Stimulated activated CD8-positive, alpha-beta memory T cell treated with anti-CD3 and anti-CD28 coated beads, Interleukin-12 subunit alpha, Interleukin-12 subunit beta, amount 100 ng/mL, for 1 hour (primary cell): ENCODE measurements around the gene ZNF689.
"Not testable (repeated sequence)": the region's sequence is repeated elsewhere in the genome, so short reads cannot be mapped to it uniquely, and the experiment has no call there.

Experiments used
- DNase-seq: peaks from one replicate; pipeline ENCODE4 v3.0.0-alpha.2; 2020; ENCODE audit warnings: low read depth

ZNF689 gene

DNA sequence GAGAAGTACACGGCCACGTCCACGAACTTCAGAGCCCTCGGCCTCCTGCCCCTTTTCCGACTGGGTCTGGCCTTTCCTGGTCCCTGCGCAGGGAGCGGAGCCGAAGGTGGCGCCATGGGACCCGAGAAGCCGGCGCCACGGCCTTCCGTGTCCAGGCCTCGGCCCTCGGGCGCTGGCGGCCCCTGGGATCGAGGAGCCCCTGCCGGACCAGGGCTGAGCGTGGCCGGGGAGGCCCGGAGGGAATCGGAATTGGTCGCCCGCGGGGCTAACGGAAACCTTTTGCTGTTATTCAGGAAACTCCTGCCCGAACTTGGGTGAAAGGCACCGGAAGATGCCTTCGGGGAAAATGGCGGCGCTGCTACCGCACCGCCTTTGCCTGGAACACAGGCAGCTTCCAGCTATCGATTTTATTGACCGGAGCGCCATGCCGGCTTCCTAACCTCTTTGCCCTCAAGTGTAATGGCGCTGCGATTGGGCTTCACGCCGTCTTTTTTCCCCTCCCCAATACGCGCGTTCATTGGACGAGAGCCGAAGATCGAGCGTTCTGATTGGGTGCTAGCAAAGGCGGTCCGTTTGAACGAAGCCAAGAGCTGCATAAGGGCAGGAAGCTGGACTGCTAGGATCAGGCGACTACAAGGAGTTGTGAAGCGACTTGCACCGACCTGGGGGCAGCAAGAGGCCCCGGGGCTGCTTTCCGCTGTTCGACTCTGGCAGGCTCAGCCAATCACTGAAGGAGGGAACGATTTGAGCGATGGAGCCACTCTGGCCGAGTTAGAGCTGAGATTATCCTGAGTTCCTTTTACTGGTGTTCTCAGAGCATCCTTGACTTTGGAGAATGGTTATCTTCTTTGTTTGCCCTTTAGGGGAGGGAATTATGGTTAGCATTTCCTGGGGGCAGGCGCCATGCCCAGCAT is at the start of gene ZNF689:
Gene ZNF689, minus strand, starts transcription at position 464 of the 914 bp plus-strand sequence. Its CDS starts 348 bp downstream, at position 116.
- peak; percentile 91 for DNase-seq

- no peak for DNase-seq
Observed at GRCh38 chr16:30658731-30659506, 48.7 kb upstream of the ZNF689 start.

DNA sequence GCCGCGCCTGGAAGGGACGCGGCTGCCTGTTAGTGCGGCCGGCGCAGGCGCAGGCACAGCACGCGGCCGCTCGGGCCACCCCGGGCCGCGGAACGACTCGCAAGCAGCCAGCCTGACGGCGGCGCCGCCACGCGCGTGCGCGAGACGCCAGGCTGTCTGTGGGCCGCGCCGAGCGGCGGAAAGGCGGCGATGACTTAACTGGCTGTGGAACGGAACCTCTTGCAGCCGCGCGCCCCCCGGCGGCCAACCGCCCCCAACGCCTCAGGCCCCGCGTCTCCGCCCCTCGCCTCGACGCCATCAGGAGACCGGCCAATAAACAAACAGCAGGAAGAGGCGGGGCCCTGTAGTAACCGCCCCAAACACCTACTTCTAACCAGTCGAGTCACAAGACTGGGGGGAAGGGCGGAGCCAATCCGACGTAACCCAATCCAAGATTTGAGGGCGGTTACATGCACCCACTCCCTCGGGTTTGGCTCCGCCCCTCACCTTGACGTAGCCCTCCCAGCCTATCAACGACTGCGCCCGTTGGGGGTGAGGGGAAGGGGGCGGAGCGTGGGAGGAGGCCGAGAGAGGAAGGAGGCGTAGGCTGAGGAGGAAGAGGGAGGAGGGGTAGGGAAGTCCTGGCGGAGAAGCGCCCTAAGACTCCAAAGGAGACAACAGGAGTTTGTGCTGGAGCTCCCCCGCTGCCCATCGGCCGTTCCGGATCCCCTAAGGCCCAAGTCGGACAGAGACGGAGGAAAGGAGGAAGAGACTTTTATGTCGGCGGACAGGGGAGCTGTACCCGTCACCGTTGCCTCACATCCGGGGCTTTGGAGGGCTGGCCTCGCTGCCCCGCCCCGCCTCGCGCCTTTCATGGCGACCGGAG is 47.9 kb upstream of the ZNF689 start, which contains the start of gene FBRS:
Gene FBRS, plus strand, starts transcription at position 566 of the 865 bp plus-strand sequence. CDS start 1,088 bp downstream, outside the sequence.
- DNase-seq: peak; percentile 100

- no peak for DNase-seq
Observed at GRCh38 chr16:30656974-30657865, 47.0 kb upstream of the ZNF689 start.

GRCh38 chr16:30656388-30656787 is 46.2 kb upstream of the ZNF689 start:
- no peak for DNase-seq

DNA sequence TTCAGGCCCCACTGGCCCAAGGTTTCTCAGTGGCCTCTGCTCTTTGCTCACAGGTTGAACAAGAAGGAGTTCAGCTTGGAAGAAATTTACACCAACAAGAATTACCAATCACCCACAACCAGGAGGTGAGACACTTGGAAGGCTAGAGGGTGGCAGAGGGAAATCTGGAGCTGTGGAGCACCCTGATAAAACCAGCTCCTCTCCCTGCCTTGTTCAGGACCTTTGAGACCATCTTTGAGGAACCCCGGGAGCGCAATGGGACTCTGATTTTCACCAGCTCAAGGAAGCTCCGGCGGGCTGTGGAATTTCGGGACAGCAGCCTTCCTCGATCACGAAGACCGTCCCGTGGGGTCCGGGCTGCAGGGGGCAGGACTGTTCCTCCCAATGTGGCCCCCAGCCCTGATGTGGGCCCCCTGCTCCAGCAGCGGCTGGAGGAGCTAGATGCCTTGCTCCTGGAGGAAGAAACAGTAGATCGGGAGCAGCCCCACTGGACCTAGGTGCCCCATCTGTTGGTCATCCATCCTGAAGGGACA is 45.7 kb upstream of the ZNF689 start:
- DNase-seq: no peak

- DNase-seq: no peak
Observed at GRCh38 chr16:30654856-30655255, 44.7 kb upstream of the ZNF689 start.

- no peak for DNase-seq
Observed at GRCh38 chr16:30652718-30653117, 42.5 kb upstream of the ZNF689 start.

DNA sequence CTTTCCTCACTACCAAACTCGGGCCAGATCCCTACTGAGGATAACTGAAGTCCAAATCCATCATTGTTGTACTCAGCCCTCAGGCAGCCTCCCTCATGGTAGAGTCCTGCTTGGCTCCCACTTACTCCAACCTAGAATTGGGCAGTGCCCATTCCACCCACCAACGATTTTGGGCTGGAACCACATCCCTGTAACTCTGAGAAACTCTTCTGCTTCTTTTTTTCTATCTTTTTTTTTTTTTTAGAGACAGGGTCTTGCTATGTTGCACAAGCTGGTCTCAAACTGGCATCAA is 41.8 kb upstream of the ZNF689 start:
- no peak for DNase-seq

DNA sequence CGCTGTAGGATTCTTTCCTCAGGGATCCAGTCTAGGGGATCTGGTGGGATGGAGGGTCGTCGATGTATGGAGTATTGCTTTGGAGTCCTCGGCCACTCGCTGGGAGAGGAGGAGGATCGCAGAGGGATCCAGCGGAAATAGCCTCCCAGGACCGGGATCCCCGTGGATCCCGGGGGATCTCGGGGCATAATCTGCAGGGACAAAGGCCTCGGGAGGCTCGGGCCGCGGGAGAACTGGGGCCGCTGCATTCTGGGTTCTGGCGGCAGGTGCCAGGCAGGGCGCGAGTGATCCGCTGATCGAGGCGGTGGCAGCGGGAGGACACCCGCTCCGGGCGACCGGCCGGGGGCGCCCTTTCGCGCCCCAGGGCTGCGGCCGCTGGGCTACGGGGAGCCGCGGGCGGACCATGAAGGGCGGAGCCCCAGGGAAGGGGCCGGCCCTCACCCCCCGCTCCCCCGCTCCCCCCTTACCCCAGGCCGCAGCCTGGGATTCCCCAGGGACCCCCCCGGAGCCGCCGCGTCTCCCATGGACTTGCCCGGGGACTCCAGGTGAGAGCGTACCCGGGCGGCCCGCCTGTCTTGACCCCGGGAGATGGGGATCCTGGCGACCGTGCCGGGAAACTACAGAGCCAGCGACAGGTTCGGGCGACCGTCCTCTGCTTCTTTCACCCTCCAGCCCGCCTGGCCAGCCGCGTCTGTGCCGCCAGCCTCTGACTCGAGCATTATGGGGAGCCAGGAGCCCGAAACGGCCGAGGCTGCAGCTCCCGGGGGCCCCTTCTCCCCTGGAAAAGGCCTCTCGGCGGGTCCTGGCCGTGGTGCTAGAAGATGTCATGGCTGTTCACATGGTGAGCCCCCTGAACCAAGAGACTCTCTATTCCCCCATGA is 41.2 kb upstream of the ZNF689 start:
- peak; percentile 49 for DNase-seq

DNA sequence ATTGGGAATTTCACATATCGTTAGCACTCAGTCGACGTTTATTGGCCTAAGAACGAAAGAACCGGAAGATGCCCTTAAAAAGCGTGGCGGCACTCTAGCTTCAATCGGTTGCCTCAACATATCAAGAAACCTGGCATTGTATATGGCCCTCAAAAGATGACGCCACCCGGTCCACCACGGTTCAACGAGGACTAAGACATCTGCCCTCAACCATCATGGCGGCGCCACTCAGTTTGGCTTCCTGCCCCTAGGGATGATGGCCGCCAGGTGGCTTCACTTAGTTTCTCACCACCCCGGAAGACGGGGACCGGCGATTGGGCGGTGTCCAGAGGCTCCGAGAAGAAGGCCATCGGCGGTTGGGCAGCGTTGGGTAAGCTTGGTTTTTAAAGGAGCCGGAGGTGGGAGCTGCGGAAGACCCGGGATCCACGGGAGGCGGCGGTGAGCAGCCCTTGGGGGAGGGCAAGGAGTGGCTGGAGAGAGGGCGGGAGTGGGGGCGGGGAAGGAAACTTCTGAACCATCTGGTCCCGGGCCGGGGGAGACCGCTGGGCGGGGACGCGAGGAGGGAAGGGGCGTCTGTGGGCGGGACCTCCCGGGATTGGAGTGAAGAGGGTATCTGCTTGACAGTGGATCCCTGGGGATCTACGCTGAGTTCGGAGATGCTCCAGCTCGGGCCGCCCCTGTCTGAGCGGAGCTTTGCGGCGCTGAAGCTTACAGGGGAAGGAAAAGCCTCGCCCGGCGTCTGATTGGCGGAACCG is 40.4 kb upstream of the ZNF689 start, which contains the start of gene PRR14:
Gene PRR14, plus strand, starts transcription at position 592 of the 755 bp plus-strand sequence. CDS start 686 bp downstream, outside the sequence.
- peak; percentile 96 for DNase-seq

- DNase-seq: no peak
Observed at GRCh38 chr16:30649725-30650368, 39.7 kb upstream of the ZNF689 start.

DNA sequence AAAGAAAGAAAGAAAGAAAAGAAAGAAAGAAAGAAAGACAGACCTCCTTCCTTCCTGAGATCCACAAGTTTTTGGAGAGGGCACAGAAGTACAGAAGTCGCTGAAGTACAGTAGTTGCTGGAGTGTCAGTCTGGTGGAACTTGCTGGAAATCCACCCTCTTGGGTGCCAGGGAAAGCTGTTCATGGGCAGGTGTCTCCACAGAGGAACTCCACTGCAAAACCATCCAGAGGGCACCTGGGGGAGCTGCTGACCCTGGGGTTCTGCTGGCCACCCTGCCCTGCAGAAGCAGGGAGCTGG is 37.0 kb upstream of the ZNF689 start:
- DNase-seq: no peak

DNA sequence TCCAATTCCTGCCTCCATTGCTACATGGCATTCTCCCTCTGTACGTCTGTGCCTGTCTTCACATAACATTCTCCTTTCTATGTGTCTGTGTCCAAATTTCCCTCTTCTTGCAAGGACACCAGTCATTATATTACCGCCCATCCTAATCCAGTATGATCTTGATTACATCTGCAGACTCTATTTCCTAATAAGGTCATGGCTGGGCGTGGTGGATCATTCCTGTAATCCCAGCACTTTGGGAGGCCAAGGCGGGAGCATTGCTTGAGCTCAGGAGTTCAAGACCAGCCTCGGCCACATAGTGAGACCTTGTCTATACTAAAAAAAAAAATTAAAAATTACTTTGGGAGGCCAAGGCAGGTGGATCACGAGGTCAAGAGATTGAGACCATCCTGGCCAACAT is 35.5 kb upstream of the ZNF689 start:
- DNase-seq: no peak

DNA sequence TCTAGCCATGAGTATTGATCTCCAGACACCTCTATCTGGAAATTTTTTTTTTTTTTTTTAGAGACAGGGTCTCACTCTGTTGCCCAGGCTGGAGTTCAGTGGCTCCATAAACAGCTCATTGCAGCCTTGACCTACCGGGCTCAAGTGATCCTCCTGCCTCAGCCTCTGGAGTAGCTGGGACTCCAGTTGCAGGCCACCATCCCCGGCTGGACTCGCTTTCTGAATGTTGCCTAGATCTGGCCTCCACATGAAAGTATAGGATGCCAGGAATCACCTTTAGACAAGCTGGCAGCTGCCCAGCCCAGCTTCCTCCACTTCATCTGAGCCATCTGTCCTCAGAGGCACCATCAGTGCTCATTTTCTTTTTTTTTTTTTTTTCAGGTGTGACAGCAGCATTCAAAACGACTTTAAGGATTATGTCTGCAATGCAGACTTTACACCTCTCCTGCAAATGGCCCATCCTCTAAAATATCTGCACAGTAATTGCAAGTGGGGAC is 34.2 kb upstream of the ZNF689 start:
- DNase-seq: no peak

GRCh38 chr16:30641378-30641982 is 31.3 kb upstream of the ZNF689 start:
- no peak for DNase-seq

DNA sequence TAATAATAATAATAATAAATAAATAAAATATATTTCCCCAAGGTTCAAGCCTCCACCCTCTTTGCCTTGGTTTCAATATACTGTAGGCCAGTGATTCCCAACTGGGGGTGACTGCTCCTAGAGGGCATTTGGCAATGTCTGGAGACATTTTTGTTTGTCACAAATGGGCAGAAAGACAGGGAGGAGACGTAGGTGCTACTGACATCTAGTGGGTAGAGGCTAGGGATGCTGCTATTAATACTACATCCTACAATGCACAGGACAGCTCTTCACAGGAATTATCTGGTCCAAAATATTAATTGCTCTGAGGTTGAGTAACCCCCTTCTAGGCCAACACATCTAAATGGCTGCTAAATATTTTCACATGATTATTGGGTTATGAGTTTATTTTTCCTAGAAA is 27.8 kb upstream of the ZNF689 start:
- no peak for DNase-seq

DNA sequence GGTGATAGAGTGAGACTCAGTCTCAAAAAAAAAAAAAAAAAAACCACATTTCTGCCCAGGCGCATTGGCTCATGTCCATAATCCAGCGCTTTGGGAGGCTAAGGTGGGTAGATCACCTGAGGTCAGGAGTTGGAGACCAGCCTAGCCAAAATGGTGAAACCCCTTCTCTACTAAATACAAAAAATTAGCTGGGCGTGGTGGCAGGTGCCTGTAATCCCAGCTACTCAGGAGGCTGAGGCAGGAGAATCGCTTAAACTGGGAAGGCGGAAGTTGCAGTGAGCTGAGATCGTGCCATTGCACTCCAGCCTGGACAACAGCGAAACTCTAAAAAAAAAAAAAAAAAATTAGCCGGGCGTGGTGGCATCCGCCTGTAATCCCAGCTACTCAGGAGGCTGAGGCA is 26.9 kb upstream of the ZNF689 start:
- DNase-seq: not testable (repeated sequence)
